Measurements from ENCODE around the gene CD33. TPM values are rescaled to one million over a fixed set of nuclear protein-coding genes. Genes with fewer than 3 reads are reported as not detected.
"Not testable (repeated sequence)": the region's sequence is repeated elsewhere in the genome, so short reads cannot be mapped to it uniquely, and the experiment has no call there.

Gene CD33
- total RNA-seq (not detected in 2 replicates), polyA plus RNA-seq (not detected in 2 replicates), polyA minus RNA-seq (ENCODE audit: low replicate concordance) (not detected in 2 replicates)
- not detected in 2 replicates for polyA plus RNA-seq (2012)

DNA sequence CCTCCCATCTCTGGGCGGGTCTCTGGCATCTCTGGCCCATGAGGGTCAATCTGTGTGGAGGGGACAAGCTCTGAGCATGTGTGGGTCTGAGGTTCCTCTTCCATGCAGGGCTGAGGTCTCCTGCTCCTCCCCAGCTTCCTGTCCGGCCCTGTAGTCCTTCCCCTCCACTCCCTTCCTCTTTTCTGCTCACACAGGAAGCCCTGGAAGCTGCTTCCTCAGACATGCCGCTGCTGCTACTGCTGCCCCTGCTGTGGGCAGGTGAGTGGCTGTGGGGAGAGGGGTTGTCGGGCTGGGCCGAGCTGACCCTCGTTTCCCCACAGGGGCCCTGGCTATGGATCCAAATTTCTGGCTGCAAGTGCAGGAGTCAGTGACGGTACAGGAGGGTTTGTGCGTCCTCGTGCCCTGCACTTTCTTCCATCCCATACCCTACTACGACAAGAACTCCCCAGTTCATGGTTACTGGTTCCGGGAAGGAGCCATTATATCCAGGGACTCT lies at the start of gene CD33:
CD33 (plus strand) TSS at position 183 of the 496 bp plus-strand sequence; CDS start at position 222, 39 bp downstream.
- H3K27me3 ChIP-seq (ENCODE audit: control insufficient read depth, insufficient read depth, low read length); H3K79me2 ChIP-seq (ENCODE audit: control insufficient read depth, insufficient read depth, low read length); H3K27ac ChIP-seq (ENCODE audit: insufficient read depth, low read length); H3K9me3 ChIP-seq (ENCODE audit: control insufficient read depth, insufficient read depth, low read depth, low read length); H4K20me1 ChIP-seq (ENCODE audit: control insufficient read depth, extremely low read depth, insufficient read depth, low read length); H3K4me3 ChIP-seq (replicated peaks in 1 of 4; ENCODE audit: control extremely low read depth in 1 of 4, insufficient read depth in 1 of 4, low read depth in 3 of 4, low read length in 4 of 4); H3K9ac ChIP-seq (ENCODE audit: insufficient read depth, low read length); H2AFZ ChIP-seq (ENCODE audit: low read length); H3K4me1 ChIP-seq (ENCODE audit: control insufficient read depth, extremely low read depth, insufficient read depth, low read length); H3K36me3 ChIP-seq (ENCODE audit: control insufficient read depth, insufficient read depth, low read length); DNase-seq (ENCODE audit: low read depth in 2 of 2); H3K4me2 ChIP-seq (ENCODE audit: extremely low read depth, insufficient read depth, low read length): not testable (repeated sequence)

DNA sequence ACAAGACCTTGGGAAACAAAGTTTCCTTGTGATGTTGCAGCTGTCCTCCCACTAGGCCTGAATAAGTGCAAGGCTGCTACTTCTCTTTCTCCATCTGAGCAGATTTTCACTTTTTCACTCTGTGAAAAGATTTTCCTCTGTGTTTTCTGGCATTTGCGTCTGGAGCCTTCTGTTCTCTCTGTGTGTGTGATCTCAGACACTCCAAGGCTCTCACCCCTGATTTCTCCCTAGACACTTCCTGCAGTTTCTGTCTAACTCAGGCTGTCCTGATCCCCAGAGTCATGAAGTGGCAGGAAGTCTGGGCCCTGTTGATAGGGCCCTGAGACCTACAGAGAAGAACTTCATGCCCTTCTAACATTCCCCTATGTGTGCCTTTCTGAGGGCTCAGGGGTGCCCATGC lies 45.6 kb upstream of the CD33 start:
- H3K9me3 ChIP-seq (ENCODE audit: control insufficient read depth, insufficient read depth, low read depth, low read length), result no peaks in the 10 kb centered on the region
- no peak for TF ChIP-seq EZH2 (IDR thresholded peaks at IDR 0.05; ENCODE audit: low read length, missing control alignments)
- TF ChIP-seq, protein P1, sequence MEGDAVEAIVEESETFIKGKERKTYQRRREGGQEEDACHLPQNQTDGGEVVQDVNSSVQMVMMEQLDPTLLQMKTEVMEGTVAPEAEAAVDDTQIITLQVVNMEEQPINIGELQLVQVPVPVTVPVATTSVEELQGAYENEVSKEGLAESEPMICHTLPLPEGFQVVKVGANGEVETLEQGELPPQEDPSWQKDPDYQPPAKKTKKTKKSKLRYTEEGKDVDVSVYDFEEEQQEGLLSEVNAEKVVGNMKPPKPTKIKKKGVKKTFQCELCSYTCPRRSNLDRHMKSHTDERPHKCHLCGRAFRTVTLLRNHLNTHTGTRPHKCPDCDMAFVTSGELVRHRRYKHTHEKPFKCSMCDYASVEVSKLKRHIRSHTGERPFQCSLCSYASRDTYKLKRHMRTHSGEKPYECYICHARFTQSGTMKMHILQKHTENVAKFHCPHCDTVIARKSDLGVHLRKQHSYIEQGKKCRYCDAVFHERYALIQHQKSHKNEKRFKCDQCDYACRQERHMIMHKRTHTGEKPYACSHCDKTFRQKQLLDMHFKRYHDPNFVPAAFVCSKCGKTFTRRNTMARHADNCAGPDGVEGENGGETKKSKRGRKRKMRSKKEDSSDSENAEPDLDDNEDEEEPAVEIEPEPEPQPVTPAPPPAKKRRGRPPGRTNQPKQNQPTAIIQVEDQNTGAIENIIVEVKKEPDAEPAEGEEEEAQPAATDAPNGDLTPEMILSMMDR (conservative IDR thresholded peaks at IDR 0.05 in 1 of 2, IDR thresholded peaks at IDR 0.05 in 1 of 2; ENCODE audit: low read depth in 1 of 2, low read length in 2 of 2), result no peak

DNA sequence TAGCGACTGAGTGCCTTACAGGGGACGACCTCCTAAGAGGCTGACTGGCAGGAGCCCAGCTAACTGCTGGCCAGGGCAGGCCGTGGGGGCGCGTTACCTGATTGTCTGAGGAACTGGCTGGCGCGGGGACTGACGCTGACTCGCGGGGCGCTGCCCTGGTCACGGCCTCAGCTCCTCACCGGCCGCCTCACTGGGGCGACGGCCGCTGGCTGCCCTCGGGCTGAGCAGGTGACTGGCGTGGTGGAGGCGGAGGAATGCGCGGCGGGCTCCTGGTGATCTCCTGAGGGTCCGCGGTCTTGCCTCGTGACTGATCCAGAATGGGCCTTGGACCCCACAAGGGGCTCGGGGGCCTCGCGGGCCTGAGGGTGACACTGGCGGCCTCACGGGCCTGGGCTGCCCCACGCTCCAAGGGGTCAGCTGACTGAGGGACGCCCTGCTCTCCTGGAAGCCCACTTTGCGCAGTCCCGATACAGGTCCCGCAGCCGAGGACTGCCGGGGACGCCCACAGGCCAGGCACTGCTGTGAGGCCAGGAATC lies 43.4 kb upstream of the CD33 start:
- Histone ChIP-seq H2AFZ (ENCODE audit: low read length) (no peak overlapping the region), H3K4me1 (ENCODE audit: control insufficient read depth, extremely low read depth, insufficient read depth, low read length) (no peaks in the 10 kb centered on the region), H3K36me3 (ENCODE audit: control insufficient read depth, insufficient read depth, low read length) (no peaks in the 10 kb centered on the region), H3K9me3 (ENCODE audit: control insufficient read depth, insufficient read depth, low read depth, low read length) (no peaks in the 10 kb centered on the region), H4K20me1 (ENCODE audit: control insufficient read depth, extremely low read depth, insufficient read depth, low read length) (no peaks in the 10 kb centered on the region), H3K27ac (ENCODE audit: insufficient read depth, low read length) (no peak overlapping the region), H3K4me2 (ENCODE audit: extremely low read depth, insufficient read depth, low read length) (no peak overlapping the region), H3K79me2 (ENCODE audit: control insufficient read depth, insufficient read depth, low read length) (no peaks in the 10 kb centered on the region), H3K4me3 (replicated peaks in 1 of 4; ENCODE audit: control extremely low read depth in 1 of 4, insufficient read depth in 1 of 4, low read depth in 3 of 4, low read length in 4 of 4) (no peak overlapping the region), H3K27me3 (ENCODE audit: control insufficient read depth, insufficient read depth, low read length) (no peaks in the 10 kb centered on the region), H3K9ac (ENCODE audit: insufficient read depth, low read length) (no peak overlapping the region)
- no peak for DNase-seq (ENCODE audit: low read depth in 2 of 2)
- no peak for TF ChIP-seq EZH2 (IDR thresholded peaks at IDR 0.05; ENCODE audit: low read length, missing control alignments)
- TF ChIP-seq, protein P1 (conservative IDR thresholded peaks at IDR 0.05 in 1 of 2, IDR thresholded peaks at IDR 0.05 in 1 of 2; ENCODE audit: low read depth in 1 of 2, low read length in 2 of 2), result no peak

More for the DNA sequence above, 45.6 kb upstream of the CD33 start:
- Histone ChIP-seq H4K20me1 (ENCODE audit: control insufficient read depth, extremely low read depth, insufficient read depth, low read length) (no peaks in the 10 kb centered on the region), H3K4me3 (replicated peaks in 1 of 4; ENCODE audit: control extremely low read depth in 1 of 4, insufficient read depth in 1 of 4, low read depth in 3 of 4, low read length in 4 of 4) (no peak overlapping the region), H3K27ac (ENCODE audit: insufficient read depth, low read length) (no peak overlapping the region), H2AFZ (ENCODE audit: low read length) (no peak overlapping the region), H3K4me1 (ENCODE audit: control insufficient read depth, extremely low read depth, insufficient read depth, low read length) (no peaks in the 10 kb centered on the region), H3K79me2 (ENCODE audit: control insufficient read depth, insufficient read depth, low read length) (no peaks in the 10 kb centered on the region), H3K36me3 (ENCODE audit: control insufficient read depth, insufficient read depth, low read length) (no peaks in the 10 kb centered on the region), H3K9ac (ENCODE audit: insufficient read depth, low read length) (no peak overlapping the region), H3K27me3 (ENCODE audit: control insufficient read depth, insufficient read depth, low read length) (no peaks in the 10 kb centered on the region), H3K4me2 (ENCODE audit: extremely low read depth, insufficient read depth, low read length) (no peak overlapping the region)
- DNase-seq (ENCODE audit: low read depth in 2 of 2), result no peak

All from fibroblast of lung (primary cell).